HL-60 (cell line): ENCODE measurements around the gene ZFY.

Experiments
- DNase-seq, 2 experiments: peaks; one replicate each; pipeline ENCODE4 v3.0.0-alpha.2; 2010 to 2020; ENCODE audit warnings: low read depth in 1 of 2, low spot score in 1 of 2
- H3K27ac ChIP-seq: fragments of 250-450 bp; sonication (Bioruptor Pico); replicated peaks from 2 replicates; pipeline ENCODE4 v1.5.1; 2020; ENCODE audit warnings: mild to moderate bottlenecking, moderate library complexity
- H3K27me3 ChIP-seq: fragments of 250-450 bp; sonication (Bioruptor Pico); 2 replicates; pipeline ENCODE4 v1.5.1; 2021; ENCODE audit warnings: mild to moderate bottlenecking, moderate library complexity; ENCODE audit not compliant: insufficient read depth, poor library complexity, severe bottlenecking
- H3K4me3 ChIP-seq: replicated peaks from 2 replicates; pipeline ENCODE4 v1.5.1; 2011; ENCODE audit warnings: mild to moderate bottlenecking, control low read depth, low read length; ENCODE audit not compliant: insufficient read depth
- CTCF ChIP-seq: IDR thresholded peaks from one replicate; pipeline ENCODE4 v1.5.1; 2011; ENCODE audit warnings: low read length, control low read depth, inconsistent platforms; ENCODE audit not compliant: insufficient read depth
- GABPA ChIP-seq: IDR thresholded peaks from 2 replicates; pipeline ENCODE4 v1.6.1; 2012; ENCODE audit warnings: low read depth
- POLR2AphosphoS5 ChIP-seq: IDR thresholded peaks from 2 replicates; pipeline ENCODE4 v1.6.1; 2012; ENCODE audit warnings: low read depth
- REST ChIP-seq: IDR thresholded peaks from 2 replicates; pipeline ENCODE4 v1.6.1; 2012; ENCODE audit warnings: low read depth; ENCODE audit not compliant: insufficient replicate concordance
- SPI1 ChIP-seq: IDR thresholded peaks from 2 replicates; pipeline ENCODE4 v1.6.1; 2012; ENCODE audit warnings: low read depth, mild to moderate bottlenecking, borderline replicate concordance

ZFY gene

GRCh38 chrY:3002190-3002589, 67.0 kb downstream of the ZFY start:
- Histone ChIP-seq H3K27me3 (no peaks in the 10 kb centered on the region), H3K4me3 (no peak overlapping the region), H3K27ac (no peak overlapping the region)
- DNase-seq = no peak
- no peak for TF ChIP-seq REST
- TF ChIP-seq SPI1 = no peak
- TF ChIP-seq CTCF = no peak
- TF ChIP-seq GABPA = no peak
- no peak for TF ChIP-seq POLR2AphosphoS5

- H3K27ac ChIP-seq = no peak overlapping the region
- no peaks in the 10 kb centered on the region for H3K27me3 ChIP-seq
- no peak for DNase-seq
- TF ChIP-seq POLR2AphosphoS5 = no peak
- no peak for TF ChIP-seq CTCF
- TF ChIP-seq REST = no peak
- TF ChIP-seq GABPA = no peak
- TF ChIP-seq SPI1 = no peak
- H3K4me3 ChIP-seq = no peak overlapping the region
Measured at GRCh38 chrY:3002680-3003515, 67.7 kb downstream of the ZFY start.

GRCh38 chrY:3003516-3003830, 68.3 kb downstream of the ZFY start:
- Histone ChIP-seq H3K27me3 (no peaks in the 10 kb centered on the region), H3K4me3 (no peak overlapping the region), H3K27ac (no peak overlapping the region)
- DNase-seq = no peak
- TF ChIP-seq CTCF (no peak), SPI1 (no peak), REST (no peak), POLR2AphosphoS5 (no peak), GABPA (no peak)
